IPS-15b (cell line): ENCODE measurements around the gene PNMT.
"Not testable (repeated sequence)": the region's sequence is repeated elsewhere in the genome, so short reads cannot be mapped to it uniquely, and the experiment has no call there.

Source experiments
- H3K27me3 ChIP-seq: one replicate; pipeline ENCODE4 v1.6.1; 2013; ENCODE audit warnings: low read length; ENCODE audit not compliant: control insufficient read depth, insufficient read depth
- H3K36me3 ChIP-seq: one replicate; pipeline ENCODE4 v1.6.1; 2013; ENCODE audit warnings: low read length; ENCODE audit not compliant: control insufficient read depth, insufficient read depth
- H3K4me1 ChIP-seq: one replicate; pipeline ENCODE4 v1.6.1; 2013; ENCODE audit warnings: mild to moderate bottlenecking, low read length; ENCODE audit not compliant: control insufficient read depth, insufficient read depth
- H3K4me3 ChIP-seq: one replicate; pipeline ENCODE4 v1.5.1; 2013; ENCODE audit warnings: low read depth, low read length
- H3K9ac ChIP-seq: one replicate; pipeline ENCODE4 v1.6.1; 2013; ENCODE audit warnings: low read depth, mild to moderate bottlenecking, low read length
- H3K9me3 ChIP-seq: one replicate; pipeline ENCODE4 v1.6.1; 2013; ENCODE audit warnings: mild to moderate bottlenecking, low read length; ENCODE audit not compliant: control insufficient read depth, insufficient read depth

The PNMT gene

GRCh38 chr17:39702901-39703893 lies 34.9 kb downstream of the PNMT start:
- Histone ChIP-seq H3K27me3 (no peaks in the 10 kb centered on the region), H3K4me3 (peak overlapping the region; percentile 3), H3K4me1 (peaks cover 28% of the 10 kb centered on the region), H3K9me3 (no peaks in the 10 kb centered on the region), H3K36me3 (peaks cover 23% of the 10 kb centered on the region), H3K9ac (no peak overlapping the region)

DNA sequence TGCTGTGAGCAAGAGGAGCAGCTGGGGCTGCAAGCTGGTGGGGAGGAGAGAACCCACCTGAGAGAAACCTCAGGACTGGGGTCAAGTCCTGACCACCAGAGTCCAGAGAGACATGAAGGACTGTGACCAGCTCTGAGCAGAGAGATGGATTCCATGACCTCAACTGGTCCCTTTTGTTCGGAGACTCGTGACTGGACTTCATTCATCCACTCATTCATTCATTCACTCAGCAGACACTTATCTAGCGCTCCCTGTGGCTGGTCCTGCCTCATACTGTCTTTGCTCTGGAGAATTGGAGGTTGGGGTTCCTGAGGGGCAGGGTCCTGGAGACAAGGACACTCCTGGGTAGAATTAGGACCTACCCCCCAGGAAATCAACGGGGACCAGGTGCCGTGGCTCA lies 35.7 kb downstream of the PNMT start:
- no peak overlapping the region for H3K9ac ChIP-seq
- H3K4me3 ChIP-seq: no peak overlapping the region
- no peaks in the 10 kb centered on the region for H3K9me3 ChIP-seq
- no peaks in the 10 kb centered on the region for H3K27me3 ChIP-seq
- peaks cover 25% of the 10 kb centered on the region for H3K4me1 ChIP-seq
- peaks cover 30% of the 10 kb centered on the region for H3K36me3 ChIP-seq

- no peak overlapping the region for H3K4me3 ChIP-seq
- H3K36me3 ChIP-seq: peaks cover 40% of the 10 kb centered on the region
- peak overlapping the region; percentile 47 for H3K9ac ChIP-seq
- no peaks in the 10 kb centered on the region for H3K27me3 ChIP-seq
- peaks cover 25% of the 10 kb centered on the region for H3K4me1 ChIP-seq
- no peaks in the 10 kb centered on the region for H3K9me3 ChIP-seq
These were observed 36.7 kb downstream of the PNMT start for GRCh38 chr17:39704821-39705551.

- H3K9ac ChIP-seq: peak overlapping the region; percentile 47
- peaks cover 47% of the 10 kb centered on the region for H3K36me3 ChIP-seq
- H3K9me3 ChIP-seq: no peaks in the 10 kb centered on the region
- no peak overlapping the region for H3K4me3 ChIP-seq
- no peaks in the 10 kb centered on the region for H3K27me3 ChIP-seq
- peaks cover 25% of the 10 kb centered on the region for H3K4me1 ChIP-seq
These were observed 37.6 kb downstream of the PNMT start for GRCh38 chr17:39705786-39706348.

GRCh38 chr17:39706383-39706782 lies 38.1 kb downstream of the PNMT start:
- Histone ChIP-seq H3K4me3 (no peak overlapping the region), H3K9ac (no peak overlapping the region), H3K4me1 (peaks cover 25% of the 10 kb centered on the region), H3K9me3 (no peaks in the 10 kb centered on the region), H3K27me3 (no peaks in the 10 kb centered on the region), H3K36me3 (peaks cover 52% of the 10 kb centered on the region)

DNA sequence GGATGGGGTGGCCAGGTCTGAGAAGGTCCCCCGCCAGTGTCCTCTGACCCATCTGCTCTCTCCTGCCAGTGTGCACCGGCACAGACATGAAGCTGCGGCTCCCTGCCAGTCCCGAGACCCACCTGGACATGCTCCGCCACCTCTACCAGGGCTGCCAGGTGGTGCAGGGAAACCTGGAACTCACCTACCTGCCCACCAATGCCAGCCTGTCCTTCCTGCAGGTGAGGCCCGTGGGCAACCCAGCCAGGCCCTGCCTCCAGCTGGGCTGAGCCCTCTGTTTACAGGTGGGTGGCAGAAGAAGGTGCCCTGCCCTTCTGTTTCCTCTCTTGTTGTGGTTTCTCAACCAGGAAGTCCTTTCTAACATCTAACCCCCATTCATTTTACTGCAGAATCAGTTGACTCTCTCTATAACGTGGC lies 38.7 kb downstream of the PNMT start:
- H3K4me3 ChIP-seq: no peak overlapping the region
- no peaks in the 10 kb centered on the region for H3K9me3 ChIP-seq
- no peaks in the 10 kb centered on the region for H3K27me3 ChIP-seq
- peaks cover 25% of the 10 kb centered on the region for H3K4me1 ChIP-seq
- peaks cover 57% of the 10 kb centered on the region for H3K36me3 ChIP-seq
- H3K9ac ChIP-seq: no peak overlapping the region

GRCh38 chr17:39709319-39709997 lies 41.2 kb downstream of the PNMT start:
- Histone ChIP-seq H3K27me3 (no peaks in the 10 kb centered on the region), H3K4me3 (no peak overlapping the region), H3K9ac (no peak overlapping the region), H3K36me3 (peaks cover 73% of the 10 kb centered on the region), H3K4me1 (peaks cover 9% of the 10 kb centered on the region), H3K9me3 (no peaks in the 10 kb centered on the region)

DNA sequence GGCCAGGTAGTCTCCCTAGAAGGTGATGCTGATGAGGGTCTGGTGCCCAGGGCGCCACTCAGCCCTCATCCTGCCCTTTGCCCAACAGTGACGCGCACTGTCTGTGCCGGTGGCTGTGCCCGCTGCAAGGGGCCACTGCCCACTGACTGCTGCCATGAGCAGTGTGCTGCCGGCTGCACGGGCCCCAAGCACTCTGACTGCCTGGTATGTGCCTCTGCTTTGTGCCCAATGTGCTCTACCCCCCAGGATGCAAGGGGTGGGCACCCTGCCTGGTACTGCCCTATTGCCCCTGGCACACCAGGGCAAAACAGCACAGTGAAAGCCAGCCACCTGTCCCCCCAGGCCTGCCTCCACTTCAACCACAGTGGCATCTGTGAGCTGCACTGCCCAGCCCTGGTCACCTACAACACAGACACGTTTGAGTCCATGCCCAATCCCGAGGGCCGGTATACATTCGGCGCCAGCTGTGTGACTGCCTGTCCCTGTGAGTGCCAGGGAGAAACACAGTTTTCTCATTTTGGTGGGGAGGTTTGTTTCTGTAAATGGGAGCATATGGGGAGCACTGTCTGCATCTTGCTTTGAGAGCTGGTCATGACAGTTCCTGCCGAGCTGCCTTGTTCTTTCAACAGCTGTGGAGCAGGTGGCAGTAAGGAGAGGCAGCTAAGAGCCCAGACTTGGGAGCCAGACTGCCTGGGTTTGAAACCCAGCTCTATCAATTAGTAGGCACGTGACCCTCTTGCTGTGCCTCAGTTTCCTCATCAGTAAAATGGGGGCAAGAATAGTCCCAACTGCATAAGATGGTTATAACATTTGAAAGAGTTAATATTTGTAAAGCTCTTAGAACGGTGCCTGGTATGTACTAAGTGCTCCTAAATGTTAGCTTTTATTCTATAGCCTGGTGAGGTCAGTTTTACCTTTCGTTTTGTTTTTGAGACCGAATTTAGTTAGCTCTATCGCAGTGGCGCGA lies 42.0 kb downstream of the PNMT start:
- no peaks in the 10 kb centered on the region for H3K9me3 ChIP-seq
- H3K36me3 ChIP-seq: peaks cover 78% of the 10 kb centered on the region
- no peak overlapping the region for H3K4me3 ChIP-seq
- no peaks in the 10 kb centered on the region for H3K27me3 ChIP-seq
- H3K4me1 ChIP-seq: peaks cover 4% of the 10 kb centered on the region
- no peak overlapping the region for H3K9ac ChIP-seq

- H3K9ac ChIP-seq, H3K4me3 ChIP-seq, H3K27me3 ChIP-seq, H3K9me3 ChIP-seq, H3K4me1 ChIP-seq: not testable (repeated sequence)
- peaks cover 80% of the 10 kb centered on the region for H3K36me3 ChIP-seq
These were observed 42.8 kb downstream of the PNMT start for GRCh38 chr17:39711071-39711470.

DNA sequence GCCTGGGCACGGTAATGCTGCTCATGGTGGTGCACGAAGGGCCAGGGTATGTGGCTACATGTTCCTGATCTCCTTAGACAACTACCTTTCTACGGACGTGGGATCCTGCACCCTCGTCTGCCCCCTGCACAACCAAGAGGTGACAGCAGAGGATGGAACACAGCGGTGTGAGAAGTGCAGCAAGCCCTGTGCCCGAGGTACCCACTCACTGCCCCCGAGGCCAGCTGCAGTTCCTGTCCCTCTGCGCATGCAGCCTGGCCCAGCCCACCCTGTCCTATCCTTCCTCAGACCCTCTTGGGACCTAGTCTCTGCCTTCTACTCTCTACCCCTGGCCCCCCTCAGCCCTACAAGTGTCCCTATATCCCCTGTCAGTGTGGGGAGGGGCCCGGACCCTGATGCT lies 43.6 kb downstream of the PNMT start:
- no peaks in the 10 kb centered on the region for H3K9me3 ChIP-seq
- H3K27me3 ChIP-seq: no peaks in the 10 kb centered on the region
- no peaks in the 10 kb centered on the region for H3K4me1 ChIP-seq
- no peak overlapping the region for H3K4me3 ChIP-seq
- peaks cover 82% of the 10 kb centered on the region for H3K36me3 ChIP-seq
- H3K9ac ChIP-seq: no peak overlapping the region
